SH-SY5Y (cell line): ENCODE results near the gene EYA2.

Experiments
- GATA2 ChIP-seq: IDR thresholded peaks from 2 replicates; pipeline ENCODE4 v1.6.1; 2011; ENCODE audit warnings: mild to moderate bottlenecking, low read depth, low read length
- GATA3 ChIP-seq: IDR thresholded peaks from 2 replicates; pipeline ENCODE4 v1.6.1; 2011; ENCODE audit warnings: low read depth, mild to moderate bottlenecking, low read length, moderate library complexity

GRCh38 chr20:46946796-46947195, 52.2 kb downstream of the EYA2 start:
- TF ChIP-seq GATA2 (no peak), GATA3 (no peak)
